A549 (cell line): Measurements from ENCODE around the gene TRAPPC14. TPM values are rescaled to one million over a fixed set of nuclear protein-coding genes. Genes with fewer than 3 reads are reported as not detected.

Experiments
- ATAC-seq, 2 experiments: fragments of 200-7000 bp in 1 of 2; fragments of >200 bp in 1 of 2; cut with Nextera tagmentation in 1 of 2; cut with Tn5 transposase in 1 of 2; 3 replicates each; pipeline versions ENCODE4 v1.8.0 to v1.9.1; 2018 to 2020; ENCODE audit warnings: mild to moderate bottlenecking in 1 of 2, moderate library complexity in 1 of 2
- CTCF ChIA-PET: fragments of 300-600 bp; sonication (Branson Sonifier 250); formaldehyde crosslinking; extraction: SDS; loops from one replicate; lab custom pipeline; 2021; ENCODE audit warnings: antibody characterized with exemption, inconsistent platforms; lab: Yijun Ruan, JAX
- POLR2A ChIA-PET: fragments of 350-600 bp; formaldehyde crosslinking; extraction: SDS; loops from one replicate; lab custom pipeline; 2021; ENCODE audit warnings: antibody characterized with exemption, inconsistent platforms; lab: Yijun Ruan, JAX
- DNase-seq, 2 experiments: peaks; one replicate each; pipeline versions ENCODE4 v3.0.0 to v3.0.0-alpha.2; 2011 to 2016; ENCODE audit warnings: low read depth in 1 of 2, low spot score in 1 of 2
- FAIRE-seq: peaks from 2 replicates; lab custom pipeline; 2011; peaks lifted over from hg19 to GRCh38; lab: Jason Lieb, UNC
- H3K27ac ChIP-seq, 2 experiments: fragments of >200 bp; sonication (Bioruptor Twin); formaldehyde crosslinking; 3 replicates each; pipeline ENCODE4 v1.5.1; 2016 to 2017
- H3K4me1 ChIP-seq: fragments of >200 bp; sonication (Bioruptor Twin); formaldehyde crosslinking; 3 replicates; pipeline ENCODE4 v1.6.1; 2016
- H3K4me2 ChIP-seq: fragments of >200 bp; sonication (Bioruptor Twin); formaldehyde crosslinking; 3 replicates; pipeline ENCODE4 v1.6.1; 2016
- H3K4me3 ChIP-seq: fragments of >200 bp; sonication (Bioruptor Twin); formaldehyde crosslinking; 3 replicates; pipeline ENCODE4 v1.5.1; 2016
- H3K9me3 ChIP-seq: fragments of >200 bp; sonication (Bioruptor Twin); formaldehyde crosslinking; 3 replicates; pipeline ENCODE4 v1.6.1; 2016
- CBX2 ChIP-seq: fragments of 200-600 bp; sonication (generic); IDR thresholded peaks from 2 replicates; pipeline ENCODE4 v1.6.1; 2016; ENCODE audit warnings: low read depth, mild to moderate bottlenecking, borderline replicate concordance
- CEBPB ChIP-seq, 2 experiments: fragments of >200 bp in 1 of 2; sonication (Bioruptor Twin) in 1 of 2; formaldehyde crosslinking in 1 of 2; IDR thresholded peaks; 2 replicates each; pipeline ENCODE4 v1.6.1; 2012 to 2016
- CHD2 ChIP-seq: fragments of 150-350 bp; IDR thresholded peaks from 2 replicates; pipeline ENCODE4 v1.6.1; 2014; ENCODE audit warnings: low read length; ENCODE audit not compliant: partially characterized antibody
- E2F6 ChIP-seq: IDR thresholded peaks from 2 replicates; pipeline ENCODE4 v1.6.1; 2012; ENCODE audit warnings: low read depth, borderline replicate concordance
- EP300 ChIP-seq, 2 experiments: fragments of >200 bp; sonication (Bioruptor Twin); formaldehyde crosslinking; IDR thresholded peaks; 2 replicates in 1 of 2; 3 replicates in 1 of 2; pipeline ENCODE4 v1.6.1; 2016 to 2017
- FOSB ChIP-seq: fragments of 250-450 bp; sonication (Bioruptor Pico); IDR thresholded peaks from 2 replicates; pipeline ENCODE4 v1.5.0; 2020; ENCODE audit warnings: mild to moderate bottlenecking, moderate library complexity
- FOXS1 ChIP-seq: fragments of 250-450 bp; sonication (Bioruptor Pico); IDR thresholded peaks from 2 replicates; pipeline ENCODE4 v1.5.0; 2020; ENCODE audit warnings: mild to moderate bottlenecking, moderate library complexity
- JUN ChIP-seq, 2 experiments: fragments of >200 bp; sonication (Bioruptor Twin); formaldehyde crosslinking; IDR thresholded peaks; 2 replicates in 1 of 2; 3 replicates in 1 of 2; pipeline ENCODE4 v1.6.1; 2016 to 2017
- JUNB ChIP-seq: fragments of >200 bp; sonication (Bioruptor Twin); formaldehyde crosslinking; IDR thresholded peaks from 2 replicates; pipeline ENCODE4 v1.6.1; 2016
- NPAS2 ChIP-seq: fragments of 250-450 bp; sonication (Bioruptor Pico); IDR thresholded peaks from 2 replicates; pipeline ENCODE4 v1.8.0; 2022; ENCODE audit warnings: mild to moderate bottlenecking, moderate library complexity, borderline replicate concordance
- NR3C1 ChIP-seq: fragments of >200 bp; sonication (Bioruptor Twin); formaldehyde crosslinking; IDR thresholded peaks from 3 replicates; pipeline ENCODE4 v1.6.1; 2017
- PHF8 ChIP-seq: fragments of 200-600 bp; sonication (generic); IDR thresholded peaks from 2 replicates; pipeline ENCODE4 v1.6.1; 2016; ENCODE audit warnings: low read depth, mild to moderate bottlenecking, antibody characterized with exemption, moderate library complexity, borderline replicate concordance
- RFX5 ChIP-seq: fragments of 450-650 bp; IDR thresholded peaks from 2 replicates; pipeline ENCODE4 v1.7.1; 2014; ENCODE audit warnings: antibody characterized with exemption, mild to moderate bottlenecking, moderate library complexity
- SMC3 ChIP-seq: fragments of >200 bp; sonication (Bioruptor Twin); formaldehyde crosslinking; IDR thresholded peaks from 3 replicates; pipeline ENCODE4 v1.6.1; 2018; ENCODE audit warnings: inconsistent platforms
- SREBF2 ChIP-seq: fragments of 450-650 bp; IDR thresholded peaks from 2 replicates; pipeline ENCODE4 v1.6.1; 2014; ENCODE audit warnings: mild to moderate bottlenecking, moderate library complexity
- TFCP2L1 ChIP-seq: fragments of 250-450 bp; sonication (Bioruptor Pico); IDR thresholded peaks from 2 replicates; pipeline ENCODE4 v1.5.0; 2021; ENCODE audit warnings: mild to moderate bottlenecking
- USF2 ChIP-seq: fragments of 450-650 bp; IDR thresholded peaks from 2 replicates; pipeline ENCODE4 v1.6.1; 2014; ENCODE audit warnings: antibody characterized with exemption
- ZSCAN20 ChIP-seq: fragments of 250-450 bp; sonication (Bioruptor Pico); IDR thresholded peaks from 2 replicates; pipeline ENCODE4 v1.8.0; 2022; ENCODE audit warnings: mild to moderate bottlenecking, moderate library complexity
- WGBS: methylation state at CpG from one replicate; pipeline ENCODE4 v1.1.6; 2017; ENCODE audit errors: missing lambda C conversion rate; 5-methylcytosine and 5-hydroxymethylcytosine counted together
- polyA plus RNA-seq, 4 experiments: library from polyadenylated mRNA; depleted of rRNA in 3 of 4; stranded (reverse); fragments of >200 nt; fragmentation: RNase III in 1 of 4; extraction: RNeasy Plus Mini Kit Qiagen cat#74134 plus additional on column Dnase treatment in 1 of 4; gene quantifications; 2 replicates in 3 of 4; 3 replicates in 1 of 4; pipeline ENCODE4 v1.2.3, GENCODE V29; 2011 to 2017
- TF ChIP-seq, protein P1 (sequence below): IDR thresholded peaks from 2 replicates; pipeline ENCODE4 v1.6.1; 2012
- TF ChIP-seq, protein P2 (sequence below): fragments of >200 bp; sonication (Bioruptor Twin); formaldehyde crosslinking; IDR thresholded peaks from 3 replicates; pipeline ENCODE4 v1.6.1; 2016
- TF ChIP-seq, protein P3 (sequence below): IDR thresholded peaks from 2 replicates; pipeline ENCODE4 v1.6.1; 2012
- TF ChIP-seq, protein P4 (sequence below): fragments of 200-600 bp; sonication (generic); IDR thresholded peaks from 2 replicates; pipeline ENCODE4 v1.6.1; 2016; ENCODE audit warnings: antibody characterized with exemption, mild to moderate bottlenecking, moderate library complexity

The TRAPPC14 gene
- polyA plus RNA-seq, 2 of the 4 experiments (the other 2 are of a cell fraction): 3.4 to 14.1 TPM

GRCh38 chr7:100157334-100158228 lies 942 bp downstream of the TRAPPC14 start:
- H3K4me2 ChIP-seq: peak overlapping the region; percentile 100
- no peak for FAIRE-seq
- H3K27ac ChIP-seq: peak overlapping the region; percentile 83 to 96
- H3K4me1 ChIP-seq: peaks cover 39% of the 10 kb centered on the region
- no peak for TF ChIP-seq TFCP2L1 (CRISPR knock-in tag)
- TF ChIP-seq, protein P1, sequence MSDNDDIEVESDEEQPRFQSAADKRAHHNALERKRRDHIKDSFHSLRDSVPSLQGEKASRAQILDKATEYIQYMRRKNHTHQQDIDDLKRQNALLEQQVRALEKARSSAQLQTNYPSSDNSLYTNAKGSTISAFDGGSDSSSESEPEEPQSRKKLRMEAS: 0 out of 2 replicates have a peak, but pooled peaks have one; percentile 12
- no peak for TF ChIP-seq JUNB
- POLR2A ChIA-PET: interaction anchor here (0.6 to 1.2 kb wide), 2 partner anchors 9 to 22 kb away, joined by 3 to 6 read pairs; partner anchors contain the start of gene LAMTOR4
- ATAC-seq: peak; percentile 31 to 60
- no peaks in the 10 kb centered on the region for H3K9me3 ChIP-seq
- WGBS: 27% methylated on average over 16 of the region's 32 CpGs
- CTCF ChIA-PET: interaction anchor here (0.6 to 23.1 kb wide), 5 partner anchors 23 to 250 kb away, joined by 3 to 245 read pairs (median 4); no protein-coding TSS in a partner anchor
- H3K4me3 ChIP-seq: peak overlapping the region; percentile 90
- DNase-seq: peak in 1 of 2 experiments; percentile 60

- FAIRE-seq: no peak
- TF ChIP-seq FOXS1 (CRISPR knock-in tag) (no peak), USF2 (no peak), FOSB (no peak)
- no peak for DNase-seq
- H3K4me1 ChIP-seq: peaks cover 39% of the 10 kb centered on the region
- CTCF ChIA-PET: interaction anchor here (0.6 to 23.1 kb wide), 5 partner anchors 23 to 251 kb away, joined by 3 to 245 read pairs (median 4); no protein-coding TSS in a partner anchor
- peak overlapping the region; percentile 100 for H3K4me2 ChIP-seq
- 94% methylated on average over 4 of the region's 5 CpGs for WGBS
- peak overlapping the region; percentile 90; the same call in 1 of the 3 replicates for H3K4me3 ChIP-seq
- POLR2A ChIA-PET: interaction anchor here (1.2 kb wide), 1 partner anchor 8 kb away, joined by 6 read pairs; the partner anchor contains the start of gene LAMTOR4
- H3K27ac ChIP-seq: peak overlapping the region in 1 of 2 experiments; percentile 96; a peak in 3 of 6 replicates
- no peak for ATAC-seq
- no peaks in the 10 kb centered on the region for H3K9me3 ChIP-seq
Measured at GRCh38 chr7:100157069-100157333, 1.5 kb downstream of the TRAPPC14 start.

DNA sequence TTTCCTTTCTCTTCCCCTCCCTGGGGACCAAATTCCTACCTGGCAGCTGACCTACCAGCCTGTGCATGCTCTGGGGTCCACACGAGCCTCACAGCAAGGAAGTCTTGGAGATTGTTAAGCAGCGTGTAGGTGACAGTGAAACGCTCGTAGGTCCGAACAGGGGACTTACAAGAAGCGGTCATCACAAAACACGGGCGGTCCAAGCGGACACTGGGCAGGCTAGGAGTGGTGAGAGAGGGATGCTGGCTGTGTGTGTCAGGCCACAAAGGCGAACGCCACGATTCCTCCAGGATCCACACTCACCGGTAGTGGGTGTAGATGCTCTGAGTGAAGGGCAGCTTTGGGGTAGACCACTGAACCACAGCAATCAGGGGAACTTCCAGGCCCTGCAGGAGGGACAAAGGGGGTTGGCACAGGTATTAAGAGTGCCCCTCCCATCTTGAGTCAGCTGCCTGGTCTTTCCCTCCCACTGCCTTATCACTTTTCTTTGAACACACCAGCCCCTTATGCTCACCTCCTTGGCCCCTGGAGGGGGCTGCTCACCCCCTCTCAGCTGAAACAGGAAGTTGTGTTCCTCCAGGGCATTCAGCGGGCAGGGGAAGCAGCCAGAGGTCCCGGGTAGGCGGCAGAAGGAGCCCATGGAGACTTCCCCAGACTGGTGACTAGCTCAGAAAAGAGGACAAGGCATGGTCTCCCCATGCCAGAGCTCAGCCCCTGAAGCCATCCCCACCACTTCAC lies 2.0 kb downstream of the TRAPPC14 start:
- H3K4me2 ChIP-seq: peak overlapping the region; percentile 100
- no peaks in the 10 kb centered on the region for H3K9me3 ChIP-seq
- CTCF ChIA-PET: interaction anchor here (0.6 to 23.1 kb wide), 6 partner anchors 10 to 251 kb away, joined by 3 to 245 read pairs (median 4); no protein-coding TSS in a partner anchor
- no peak; a peak in 1 of 6 replicates for ATAC-seq
- peaks cover 39% of the 10 kb centered on the region for H3K4me1 ChIP-seq
- no peak for DNase-seq
- FAIRE-seq: no peak
- H3K4me3 ChIP-seq: peak overlapping the region; percentile 90; the same call in 1 of the 3 replicates
- POLR2A ChIA-PET: no interaction called here
- peak overlapping the region in 1 of 2 experiments; percentile 96; a peak in 3 of 6 replicates for H3K27ac ChIP-seq
- WGBS: 94% methylated on average over 16 of the region's 16 CpGs
- TF ChIP-seq, protein P2, sequence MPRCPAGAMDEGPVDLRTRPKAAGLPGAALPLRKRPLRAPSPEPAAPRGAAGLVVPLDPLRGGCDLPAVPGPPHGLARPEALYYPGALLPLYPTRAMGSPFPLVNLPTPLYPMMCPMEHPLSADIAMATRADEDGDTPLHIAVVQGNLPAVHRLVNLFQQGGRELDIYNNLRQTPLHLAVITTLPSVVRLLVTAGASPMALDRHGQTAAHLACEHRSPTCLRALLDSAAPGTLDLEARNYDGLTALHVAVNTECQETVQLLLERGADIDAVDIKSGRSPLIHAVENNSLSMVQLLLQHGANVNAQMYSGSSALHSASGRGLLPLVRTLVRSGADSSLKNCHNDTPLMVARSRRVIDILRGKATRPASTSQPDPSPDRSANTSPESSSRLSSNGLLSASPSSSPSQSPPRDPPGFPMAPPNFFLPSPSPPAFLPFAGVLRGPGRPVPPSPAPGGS: no peak
- TF ChIP-seq JUN (IDR thresholded peaks at IDR 0.05) (no peak), SMC3 (no peak), NR3C1 (no peak), CHD2 (no peak), CEBPB (IDR thresholded peaks at IDR 0.05) (no peak), RFX5 (no peak), PHF8 (no peak), ZSCAN20 (CRISPR knock-in tag) (no peak), CBX2 (no peak), NPAS2 (no peak), EP300 (IDR thresholded peaks at IDR 0.05) (no peak), SREBF2 (no peak), E2F6 (no peak), TFCP2L1 (CRISPR knock-in tag) (no peak)
- TF ChIP-seq, protein P3, sequence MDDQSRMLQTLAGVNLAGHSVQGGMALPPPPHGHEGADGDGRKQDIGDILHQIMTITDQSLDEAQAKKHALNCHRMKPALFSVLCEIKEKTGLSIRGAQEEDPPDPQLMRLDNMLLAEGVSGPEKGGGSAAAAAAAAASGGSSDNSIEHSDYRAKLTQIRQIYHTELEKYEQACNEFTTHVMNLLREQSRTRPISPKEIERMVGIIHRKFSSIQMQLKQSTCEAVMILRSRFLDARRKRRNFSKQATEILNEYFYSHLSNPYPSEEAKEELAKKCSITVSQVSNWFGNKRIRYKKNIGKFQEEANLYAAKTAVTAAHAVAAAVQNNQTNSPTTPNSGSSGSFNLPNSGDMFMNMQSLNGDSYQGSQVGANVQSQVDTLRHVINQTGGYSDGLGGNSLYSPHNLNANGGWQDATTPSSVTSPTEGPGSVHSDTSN: no peak
- TF ChIP-seq, protein P4, sequence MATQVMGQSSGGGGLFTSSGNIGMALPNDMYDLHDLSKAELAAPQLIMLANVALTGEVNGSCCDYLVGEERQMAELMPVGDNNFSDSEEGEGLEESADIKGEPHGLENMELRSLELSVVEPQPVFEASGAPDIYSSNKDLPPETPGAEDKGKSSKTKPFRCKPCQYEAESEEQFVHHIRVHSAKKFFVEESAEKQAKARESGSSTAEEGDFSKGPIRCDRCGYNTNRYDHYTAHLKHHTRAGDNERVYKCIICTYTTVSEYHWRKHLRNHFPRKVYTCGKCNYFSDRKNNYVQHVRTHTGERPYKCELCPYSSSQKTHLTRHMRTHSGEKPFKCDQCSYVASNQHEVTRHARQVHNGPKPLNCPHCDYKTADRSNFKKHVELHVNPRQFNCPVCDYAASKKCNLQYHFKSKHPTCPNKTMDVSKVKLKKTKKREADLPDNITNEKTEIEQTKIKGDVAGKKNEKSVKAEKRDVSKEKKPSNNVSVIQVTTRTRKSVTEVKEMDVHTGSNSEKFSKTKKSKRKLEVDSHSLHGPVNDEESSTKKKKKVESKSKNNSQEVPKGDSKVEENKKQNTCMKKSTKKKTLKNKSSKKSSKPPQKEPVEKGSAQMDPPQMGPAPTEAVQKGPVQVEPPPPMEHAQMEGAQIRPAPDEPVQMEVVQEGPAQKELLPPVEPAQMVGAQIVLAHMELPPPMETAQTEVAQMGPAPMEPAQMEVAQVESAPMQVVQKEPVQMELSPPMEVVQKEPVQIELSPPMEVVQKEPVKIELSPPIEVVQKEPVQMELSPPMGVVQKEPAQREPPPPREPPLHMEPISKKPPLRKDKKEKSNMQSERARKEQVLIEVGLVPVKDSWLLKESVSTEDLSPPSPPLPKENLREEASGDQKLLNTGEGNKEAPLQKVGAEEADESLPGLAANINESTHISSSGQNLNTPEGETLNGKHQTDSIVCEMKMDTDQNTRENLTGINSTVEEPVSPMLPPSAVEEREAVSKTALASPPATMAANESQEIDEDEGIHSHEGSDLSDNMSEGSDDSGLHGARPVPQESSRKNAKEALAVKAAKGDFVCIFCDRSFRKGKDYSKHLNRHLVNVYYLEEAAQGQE: no peak
